ENCODE measurements around the gene TMEM121B.

The TMEM121B gene

GRCh38 chr22:17101475-17102296 is 19.5 kb downstream of the TMEM121B start:
- Histone ChIP-seq H3K4me2 (peak overlapping the region in 10 of 11 experiments; percentile 30 to 100 (median 90); a peak in 20 of 22 replicates), H3K4me1 (peaks cover 49 to 100% (median 97%) of the 10 kb centered on the region in 10 experiments), H4K20me1 (peaks cover 0 to 38% (median 0%) of the 10 kb centered on the region in 11 experiments; a peak in 6 of 22 replicates), H3K27ac (peak overlapping the region; percentile 38 to 98 (median 94); a peak in 21 of 22 replicates), H3K27me3 (no peaks in the 10 kb centered on the region), H3K9me3 (replicated peaks in 1 of 11) (no peaks in the 10 kb centered on the region), H3K36me3 (peaks cover 88 to 94% (median 90%) of the 10 kb centered on the region in 11 experiments), H3K4me3 (peak overlapping the region in 5 of 10 experiments; percentile 17 to 53 (median 34); a peak in 6 of 20 replicates), H3K9ac (peak overlapping the region; percentile 8 to 87 (median 78); a peak in 19 of 22 replicates)
- TF ChIP-seq Cebpa-rat (IDR thresholded peaks at IDR 0.05), result no peak

- peaks cover 2 to 49% (median 8%) of the 10 kb centered on the region in 11 experiments; a peak in 18 of 22 replicates for H4K20me1 ChIP-seq
Observed at GRCh38 chr22:17100621-17101020, 20.5 kb downstream of the TMEM121B start.

GRCh38 chr22:17098379-17098819 is 22.8 kb downstream of the TMEM121B start:
- Histone ChIP-seq H3K36me3 (peaks cover 73 to 94% (median 89%) of the 10 kb centered on the region in 11 experiments), H3K9me3 (replicated peaks in 1 of 11) (no peaks in the 10 kb centered on the region), H3K4me2 (peak overlapping the region; percentile 78 to 100 (median 95)), H3K4me3 (peak overlapping the region in 7 of 10 experiments; percentile 18 to 57 (median 34); a peak in 11 of 20 replicates), H3K4me1 (peaks cover 54 to 100% (median 97%) of the 10 kb centered on the region in 10 experiments), H3K27me3 (no peaks in the 10 kb centered on the region), H3K27ac (peak overlapping the region; percentile 78 to 98 (median 94)), H4K20me1 (peaks cover 18 to 63% (median 28%) of the 10 kb centered on the region in 11 experiments), H3K9ac (peak overlapping the region; percentile 71 to 87 (median 82); a peak in 21 of 22 replicates)
- TF ChIP-seq Cebpa-rat (IDR thresholded peaks at IDR 0.05), result peak; percentile 44 to 100 (median 98); a peak in 20 of 22 replicates

More at GRCh38 chr22:17100621-17101020, 20.5 kb downstream of the TMEM121B start:
- peak overlapping the region in 10 of 11 experiments; percentile 72 to 98 (median 95); a peak in 20 of 22 replicates for H3K27ac ChIP-seq
- H3K27me3 ChIP-seq, result no peaks in the 10 kb centered on the region
- peaks cover 84 to 94% (median 92%) of the 10 kb centered on the region in 11 experiments for H3K36me3 ChIP-seq
- peak overlapping the region in 5 of 10 experiments; percentile 8 to 53 (median 15); a peak in 6 of 20 replicates for H3K4me3 ChIP-seq
- peak overlapping the region in 9 of 11 experiments; percentile 58 to 87 (median 80); a peak in 16 of 22 replicates for H3K9ac ChIP-seq
- H3K4me2 ChIP-seq, result peak overlapping the region in 10 of 11 experiments; percentile 19 to 100 (median 90); a peak in 20 of 22 replicates
- TF ChIP-seq Cebpa-rat (IDR thresholded peaks at IDR 0.05), result no peak
- H3K9me3 ChIP-seq (replicated peaks in 1 of 11), result no peaks in the 10 kb centered on the region
- H3K4me1 ChIP-seq, result peaks cover 49 to 100% (median 97%) of the 10 kb centered on the region in 10 experiments

DNA sequence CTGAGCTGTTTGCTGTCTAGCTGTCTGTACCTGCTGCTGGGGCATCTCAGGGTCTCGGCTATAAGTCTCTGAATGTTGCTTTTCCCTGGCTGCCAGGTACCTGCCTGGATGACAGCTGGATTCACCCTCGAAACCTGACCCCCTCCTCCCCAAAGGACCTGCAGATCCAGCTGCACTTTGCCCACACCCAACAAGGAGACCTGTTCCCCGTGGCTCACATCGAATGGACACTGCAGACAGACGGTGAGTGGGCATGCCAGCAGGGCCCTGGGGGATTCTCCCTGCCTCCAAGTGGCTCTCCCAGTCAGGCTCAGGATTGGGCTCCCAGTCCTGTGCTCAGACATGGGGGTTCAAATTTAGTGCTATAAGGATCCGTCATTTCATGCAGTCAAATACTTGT is 23.5 kb downstream of the TMEM121B start:
- H3K27me3 ChIP-seq, result no peaks in the 10 kb centered on the region
- peaks cover 71 to 94% (median 89%) of the 10 kb centered on the region in 11 experiments for H3K36me3 ChIP-seq
- peaks cover 54 to 100% (median 97%) of the 10 kb centered on the region in 10 experiments for H3K4me1 ChIP-seq
- peak overlapping the region; percentile 78 to 98 (median 94) for H3K27ac ChIP-seq
- H4K20me1 ChIP-seq, result peaks cover 25 to 69% (median 35%) of the 10 kb centered on the region in 11 experiments
- TF ChIP-seq Cebpa-rat (IDR thresholded peaks at IDR 0.05), result no peak
- peak overlapping the region in 9 of 10 experiments; percentile 5 to 57 (median 39); a peak in 17 of 20 replicates for H3K4me3 ChIP-seq
- H3K9me3 ChIP-seq (replicated peaks in 1 of 11), result no peaks in the 10 kb centered on the region
- peak overlapping the region; percentile 78 to 100 (median 95) for H3K4me2 ChIP-seq
- peak overlapping the region; percentile 71 to 84 (median 80) for H3K9ac ChIP-seq

GRCh38 chr22:17097062-17097461 is 24.1 kb downstream of the TMEM121B start:
- TF ChIP-seq Cebpa-rat (IDR thresholded peaks at IDR 0.05), result no peak
- Histone ChIP-seq H3K9ac (peak overlapping the region; percentile 71 to 84 (median 80); a peak in 21 of 22 replicates), H3K4me1 (peaks cover 59 to 100% (median 97%) of the 10 kb centered on the region in 10 experiments), H4K20me1 (peaks cover 31 to 76% (median 41%) of the 10 kb centered on the region in 11 experiments), H3K4me3 (peak overlapping the region in 8 of 10 experiments; percentile 37 to 57 (median 39); a peak in 12 of 20 replicates), H3K4me2 (peak overlapping the region; percentile 78 to 100 (median 95)), H3K27me3 (no peaks in the 10 kb centered on the region), H3K27ac (peak overlapping the region; percentile 78 to 98 (median 94)), H3K9me3 (replicated peaks in 1 of 11) (no peaks in the 10 kb centered on the region), H3K36me3 (peaks cover 65 to 94% (median 87%) of the 10 kb centered on the region in 11 experiments)

DNA sequence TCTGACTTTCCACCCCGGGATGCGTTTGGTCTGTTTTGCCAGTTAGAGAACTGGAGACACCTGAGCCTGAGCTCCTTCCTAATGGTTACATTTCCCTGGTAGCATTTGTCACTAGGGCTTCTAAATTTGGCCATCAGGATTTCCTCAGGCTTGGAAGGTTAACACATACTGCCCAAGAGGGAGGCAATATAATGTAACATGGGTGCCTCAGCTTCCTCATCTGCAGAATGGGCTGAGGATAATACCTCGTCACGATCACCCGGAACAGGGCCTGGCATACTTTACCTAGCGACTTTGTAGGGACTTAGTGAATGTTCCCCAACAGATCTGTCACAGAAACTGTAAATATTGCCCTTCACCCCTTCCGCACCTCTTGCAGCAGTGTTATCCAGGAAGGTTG is 25.1 kb downstream of the TMEM121B start:
- Histone ChIP-seq H3K36me3 (peaks cover 57 to 94% (median 86%) of the 10 kb centered on the region in 11 experiments), H3K4me1 (peaks cover 69 to 100% (median 97%) of the 10 kb centered on the region in 10 experiments), H3K4me2 (peak overlapping the region; percentile 78 to 100 (median 95)), H4K20me1 (peaks cover 41 to 80% (median 51%) of the 10 kb centered on the region in 11 experiments), H3K4me3 (peak overlapping the region in 5 of 10 experiments; percentile 39 to 57 (median 39); a peak in 10 of 20 replicates), H3K9me3 (replicated peaks in 1 of 11) (0 out of 22 replicates have a peak, but pooled peaks cover 0 to under 1% (median 0%) of the 10 kb centered on the region in 11 experiments), H3K27ac (peak overlapping the region; percentile 78 to 98 (median 94); a peak in 21 of 22 replicates), H3K9ac (peak overlapping the region; percentile 47 to 84 (median 80); a peak in 21 of 22 replicates), H3K27me3 (no peaks in the 10 kb centered on the region)
- TF ChIP-seq Cebpa-rat (IDR thresholded peaks at IDR 0.05), result no peak

DNA sequence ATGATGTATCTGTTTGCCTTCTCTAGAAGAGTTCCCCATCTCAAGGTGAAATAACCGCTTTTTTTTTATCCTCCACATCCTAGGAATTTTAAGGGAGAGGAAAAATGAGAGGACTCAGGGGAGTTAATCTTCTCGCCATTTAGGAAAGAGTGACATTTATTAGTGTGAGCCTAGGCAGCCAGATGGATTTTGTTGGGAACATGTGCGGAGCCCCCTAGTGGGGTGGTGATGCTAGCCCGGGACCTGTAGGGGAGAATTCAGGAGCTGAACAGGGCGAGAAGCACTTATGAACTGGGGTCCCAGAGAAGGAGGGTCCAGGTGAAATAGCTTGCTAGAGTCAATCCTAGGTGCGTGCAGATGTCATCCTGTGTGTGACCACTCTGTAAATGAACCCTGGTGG is 25.6 kb downstream of the TMEM121B start:
- no peaks in the 10 kb centered on the region for H3K27me3 ChIP-seq
- peak overlapping the region; percentile 78 to 98 (median 94); a peak in 21 of 22 replicates for H3K27ac ChIP-seq
- peak overlapping the region in 6 of 10 experiments; percentile 19 to 57 (median 39); a peak in 6 of 20 replicates for H3K4me3 ChIP-seq
- peaks cover 54 to 94% (median 85%) of the 10 kb centered on the region in 11 experiments for H3K36me3 ChIP-seq
- peak overlapping the region; percentile 78 to 100 (median 95) for H3K4me2 ChIP-seq
- peaks cover 47 to 80% (median 56%) of the 10 kb centered on the region in 11 experiments for H4K20me1 ChIP-seq
- no peak for TF ChIP-seq Cebpa-rat (IDR thresholded peaks at IDR 0.05)
- peaks cover 74 to 100% (median 97%) of the 10 kb centered on the region in 10 experiments for H3K4me1 ChIP-seq
- H3K9me3 ChIP-seq (replicated peaks in 1 of 11), result 0 out of 22 replicates have a peak, but pooled peaks cover 0 to 4% (median 0%) of the 10 kb centered on the region in 11 experiments
- peak overlapping the region; percentile 47 to 84 (median 80); a peak in 19 of 22 replicates for H3K9ac ChIP-seq

DNA sequence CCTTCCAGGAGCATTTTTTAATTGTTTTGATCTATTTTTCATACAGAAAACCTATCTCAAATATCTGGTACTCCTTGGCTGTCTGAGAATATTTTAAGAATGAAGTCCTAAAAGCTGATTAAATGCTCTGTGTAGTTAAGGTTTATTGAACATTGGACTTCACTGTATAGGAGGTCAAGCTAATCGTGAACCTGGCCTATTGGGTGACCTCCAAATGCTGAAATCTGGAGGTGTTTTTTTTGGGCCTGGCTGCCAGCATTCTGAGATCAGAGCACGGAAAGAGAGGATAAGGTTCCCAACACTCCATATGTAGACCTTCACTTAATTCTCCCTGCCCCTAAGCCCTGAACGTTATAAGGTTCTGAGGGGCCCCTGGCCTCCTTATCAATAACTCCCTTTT is 28.1 kb downstream of the TMEM121B start:
- peaks cover 80 to 100% (median 99%) of the 10 kb centered on the region in 10 experiments for H3K4me1 ChIP-seq
- H4K20me1 ChIP-seq, result peaks cover 60 to 100% (median 81%) of the 10 kb centered on the region in 11 experiments
- peak overlapping the region in 9 of 11 experiments; percentile 21 to 100 (median 49); a peak in 14 of 22 replicates for H3K27ac ChIP-seq
- TF ChIP-seq Cebpa-rat (IDR thresholded peaks at IDR 0.05), result no peak
- 0 out of 22 replicates have a peak, but pooled peaks cover 0 to 4% (median 0%) of the 10 kb centered on the region in 11 experiments for H3K9me3 ChIP-seq (replicated peaks in 1 of 11)
- peak overlapping the region in 10 of 11 experiments; percentile 6 to 100 (median 96); a peak in 16 of 22 replicates for H3K4me2 ChIP-seq
- H3K27me3 ChIP-seq, result no peaks in the 10 kb centered on the region
- H3K4me3 ChIP-seq, result peak overlapping the region in 2 of 10 experiments; percentile 11 to 41; a peak in 4 of 20 replicates
- peaks cover 43 to 99% (median 91%) of the 10 kb centered on the region in 11 experiments for H3K36me3 ChIP-seq
- H3K9ac ChIP-seq, result peak overlapping the region in 6 of 11 experiments; percentile 1 to 57 (median 34); a peak in 8 of 22 replicates

All from BLaER1 treated with 17β-estradiol and CSF1 and Interleukin-3, amounts not matched to agents 10 nM and 100 nM (cell line).